Ascending aorta (tissue), 2 donors: Measurements from ENCODE around the gene SLC2A2. TPM values are rescaled to one million over a fixed set of nuclear protein-coding genes. Genes with fewer than 3 reads are reported as not detected.
"Not testable (repeated sequence)": the region's sequence is repeated elsewhere in the genome, so short reads cannot be mapped to it uniquely, and the experiment has no call there.

Experiments used
- DNase-seq, 2 donors: peaks; one replicate each; pipeline ENCODE4 v3.0.0-alpha.2; 2019; ENCODE audit warnings: low spot score in 2 of 2
- H3K27ac ChIP-seq, 2 donors: fragments of 200-600 bp; sonication (generic); one replicate each; pipeline ENCODE4 v1.5.1; 2016 to 2017; ENCODE audit warnings: mild to moderate bottlenecking in 1 of 2
- H3K27me3 ChIP-seq: fragments of 200-600 bp; sonication (generic); one replicate; pipeline ENCODE4 v1.5.1; 2017
- H3K36me3 ChIP-seq, 2 donors: fragments of 200-600 bp; sonication (generic); one replicate each; pipeline ENCODE4 v1.5.1; 2016
- H3K4me1 ChIP-seq, 2 donors: fragments of 200-600 bp; sonication (generic); one replicate each; pipeline ENCODE4 v1.5.1; 2016 to 2017; ENCODE audit warnings: mild to moderate bottlenecking in 1 of 2
- H3K4me3 ChIP-seq, 2 donors: fragments of 200-600 bp; sonication (generic); one replicate each; pipeline ENCODE4 v1.5.1; 2016 to 2017; ENCODE audit warnings: mild to moderate bottlenecking in 1 of 2
- H3K9me3 ChIP-seq, 2 donors: fragments of 200-600 bp; sonication (generic); one replicate each; pipeline ENCODE4 v1.5.1; 2016
- CTCF ChIP-seq, 3 experiments: fragments of 200-600 bp in 2 of 3; fragments of 450-650 bp in 1 of 3; sonication (generic) in 2 of 3; IDR thresholded peaks; one replicate each; pipeline ENCODE4 v1.5.1; 2016 to 2019; ENCODE audit warnings: antibody characterized with exemption in 3 of 3, mild to moderate bottlenecking in 1 of 3, moderate library complexity in 1 of 3
- intact Hi-C: fragments of 100-400 bp; cut with DNase I; formaldehyde crosslinking; loops from one replicate; pipeline ENCODE4 v1.15.1; 2023
- total RNA-seq: library from RNA; depleted of rRNA; stranded (reverse); fragments of >200 nt; gene quantifications from one replicate; pipeline ENCODE4 v1.1.0, GENCODE V29; 2016

SLC2A2 gene
- total RNA-seq, 1 donor from 2014 or later = not detected

GRCh38 chr3:170977949-170978745 lies 48.4 kb downstream of the SLC2A2 start:
- intact Hi-C loops = no loop called here
- no peak overlapping the region for H3K27ac ChIP-seq
- no peak for DNase-seq
- no peak for TF ChIP-seq CTCF (IDR thresholded peaks at IDR 0.05)
- no peaks in the 10 kb centered on the region for H3K36me3 ChIP-seq
- H3K4me1 ChIP-seq = no peaks in the 10 kb centered on the region
- H3K4me3 ChIP-seq = no peak overlapping the region
- H3K9me3 ChIP-seq = no peaks in the 10 kb centered on the region
- no peaks in the 10 kb centered on the region for H3K27me3 ChIP-seq

GRCh38 chr3:170976190-170976519 lies 50.4 kb downstream of the SLC2A2 start:
- no peak overlapping the region for H3K4me3 ChIP-seq
- H3K9me3 ChIP-seq = no peaks in the 10 kb centered on the region
- no peak for TF ChIP-seq CTCF (IDR thresholded peaks at IDR 0.05)
- no peaks in the 10 kb centered on the region for H3K36me3 ChIP-seq
- no peak overlapping the region for H3K27ac ChIP-seq
- DNase-seq = no peak
- intact Hi-C loops = no loop called here
- H3K4me1 ChIP-seq = no peaks in the 10 kb centered on the region
- no peaks in the 10 kb centered on the region for H3K27me3 ChIP-seq

GRCh38 chr3:170975283-170976189 lies 51.0 kb downstream of the SLC2A2 start:
- intact Hi-C loops = no loop called here
- Histone ChIP-seq H3K9me3 (no peaks in the 10 kb centered on the region), H3K27me3 (no peaks in the 10 kb centered on the region), H3K4me3 (no peak overlapping the region), H3K36me3 (no peaks in the 10 kb centered on the region), H3K27ac (no peak overlapping the region), H3K4me1 (no peaks in the 10 kb centered on the region)
- no peak for DNase-seq
- TF ChIP-seq CTCF (IDR thresholded peaks at IDR 0.05) = no peak

- Histone ChIP-seq H3K36me3 (no peaks in the 10 kb centered on the region), H3K4me1 (no peaks in the 10 kb centered on the region), H3K4me3 (no peak overlapping the region), H3K27ac (no peak overlapping the region), H3K27me3 (no peaks in the 10 kb centered on the region), H3K9me3 (no peaks in the 10 kb centered on the region)
- intact Hi-C loops = no loop called here
- DNase-seq = no peak
- TF ChIP-seq CTCF (IDR thresholded peaks at IDR 0.05) = no peak
Measured at GRCh38 chr3:170974872-170975271, 51.6 kb downstream of the SLC2A2 start.

GRCh38 chr3:170972917-170973316 lies 53.6 kb downstream of the SLC2A2 start:
- H3K36me3 ChIP-seq, H3K4me1 ChIP-seq, H3K9me3 ChIP-seq, H3K4me3 ChIP-seq, DNase-seq, H3K27me3 ChIP-seq, intact Hi-C loops, H3K27ac ChIP-seq: not testable (repeated sequence)

GRCh38 chr3:170967126-170967525 lies 59.4 kb downstream of the SLC2A2 start:
- H3K4me3 ChIP-seq = no peak overlapping the region
- intact Hi-C loops = no loop called here
- H3K27me3 ChIP-seq = no peaks in the 10 kb centered on the region
- no peaks in the 10 kb centered on the region for H3K9me3 ChIP-seq
- TF ChIP-seq CTCF (IDR thresholded peaks at IDR 0.05) = no peak
- no peaks in the 10 kb centered on the region for H3K36me3 ChIP-seq
- H3K27ac ChIP-seq = no peak overlapping the region
- no peaks in the 10 kb centered on the region for H3K4me1 ChIP-seq
- no peak for DNase-seq
